ENCODE results near the gene SLC25A33. TPM values are rescaled to one million over a fixed set of nuclear protein-coding genes. Genes with fewer than 3 reads are reported as not detected.

Gene SLC25A33
- total RNA-seq, result 1 to 10 TPM; 2.4 to 4.5 (median 3.3) TPM
- 1 to 10 TPM; 2.8 to 3.9 (median 3.1) TPM for polyA plus RNA-seq
- long read RNA-seq, donor 1, partial matches to known transcripts, result 0 of 4 reads
- long read RNA-seq, donor 1, other reads (novel, unspliced or antisense), result 0 of 4 reads
- long read RNA-seq, donor 2, partial matches to known transcripts, result 0 of 1 reads
- long read RNA-seq, donor 2, other reads (novel, unspliced or antisense), result 0 of 1 reads

GRCh38 chr1:9539165-9539828 lies at the start of gene SLC25A33:
SLC25A33 (plus strand) TSS chr1:9539465; CDS start chr1:9539692, 227 bp downstream.
- peaks cover 7 to 45% (median 32%) of the 10 kb centered on the region in 6 donors for H3K4me1 ChIP-seq
- WGBS, 5 donors, result 0 to 2% (median 1%) methylated on average over 3 to 92 of the region's 92 CpGs
- TF ChIP-seq POLR2AphosphoS5 (IDR thresholded peaks at IDR 0.05), result peak; percentile 74 to 84 (median 78)
- TF ChIP-seq CTCF (IDR thresholded peaks at IDR 0.05 in 8 of 11, conservative IDR thresholded peaks at IDR 0.05 in 3 of 11), result peak in 1 of 11 experiments; percentile 23
- TF ChIP-seq POLR2A (IDR thresholded peaks at IDR 0.05), result peak in 2 of 3 donors; percentile 81 to 92
- peak within 1 kb of the TSS; percentile 40 to 85 (median 72) for H3K4me3 ChIP-seq
- no peaks in the 10 kb centered on the region for H3K36me3 ChIP-seq
- peak; percentile 97 for DNase-seq
- H3K9me3 ChIP-seq, result no peaks in the 10 kb centered on the region
- H3K27me3 ChIP-seq (replicated peaks in 1 of 7), result no peaks in the 10 kb centered on the region
- H3K27ac ChIP-seq, result peak within 1 kb of the TSS; percentile 51 to 92 (median 84)
- intact Hi-C loops (cut with DNase I; ENCODE audit: low total_unique reads), result no loop called here

GRCh38 chr1:9490605-9491339 lies 48.5 kb upstream of the SLC25A33 start:
- WGBS, 5 donors, result 35 to 45% (median 39%) methylated on average over 18 to 20 of the region's 20 CpGs
- intact Hi-C loops (cut with DNase I; ENCODE audit: low total_unique reads), result no loop called here
- no peak for TF ChIP-seq POLR2A (IDR thresholded peaks at IDR 0.05)
- peak; percentile 59 to 94 (median 89) for TF ChIP-seq CTCF (IDR thresholded peaks at IDR 0.05 in 8 of 11, conservative IDR thresholded peaks at IDR 0.05 in 3 of 11)
- peak in 2 of 3 donors; percentile 21 to 48 for TF ChIP-seq POLR2AphosphoS5 (IDR thresholded peaks at IDR 0.05)

GRCh38 chr1:9493326-9493725 lies 45.9 kb upstream of the SLC25A33 start:
- WGBS, 5 donors, result 88 to 96% (median 95%) methylated on average over 6 of the region's 6 CpGs
- Histone ChIP-seq H3K36me3 (no peaks in the 10 kb centered on the region), H3K27ac (no peak overlapping the region), H3K4me3 (no peak overlapping the region), H3K9me3 (no peaks in the 10 kb centered on the region), H3K4me1 (peaks cover 0 to 15% (median 10%) of the 10 kb centered on the region in 6 donors), H3K27me3 (replicated peaks in 1 of 7) (peaks cover 0 to 31% (median 0%) of the 10 kb centered on the region in 7 donors)
- no peak for TF ChIP-seq CTCF (IDR thresholded peaks at IDR 0.05 in 8 of 11, conservative IDR thresholded peaks at IDR 0.05 in 3 of 11)
- no peak for TF ChIP-seq POLR2A (IDR thresholded peaks at IDR 0.05)
- TF ChIP-seq POLR2AphosphoS5 (IDR thresholded peaks at IDR 0.05), result no peak
- intact Hi-C loops (cut with DNase I; ENCODE audit: low total_unique reads), result no loop called here
- no peak for DNase-seq

More at GRCh38 chr1:9490605-9491339, 48.5 kb upstream of the SLC25A33 start:
- peak; percentile 95 for DNase-seq
- Histone ChIP-seq H3K27ac (no peak overlapping the region), H3K9me3 (no peaks in the 10 kb centered on the region), H3K27me3 (replicated peaks in 1 of 7) (peaks cover 0 to 29% (median 0%) of the 10 kb centered on the region in 7 donors), H3K4me1 (peaks cover 0 to 15% (median 10%) of the 10 kb centered on the region in 6 donors), H3K4me3 (no peak overlapping the region), H3K36me3 (no peaks in the 10 kb centered on the region)
